Activated CD4-positive, alpha-beta T cell treated with anti-CD3 and anti-CD28 coated beads, Interleukin-2, amount 10 ng/mL, durations not matched to agents 24 days and 14 days (primary cell): Measurements from ENCODE around the gene NLK. TPM values are rescaled to one million over a fixed set of nuclear protein-coding genes. Genes with fewer than 3 reads are reported as not detected.
"Not testable (repeated sequence)": the region's sequence is repeated elsewhere in the genome, so short reads cannot be mapped to it uniquely, and the experiment has no call there.

Experiments
- DNase-seq: peaks from one replicate; pipeline ENCODE4 v3.0.0; 2022
- H3K27ac Mint-ChIP-seq: one replicate; pipeline ENCODE4 v1.8.0; 2022; ENCODE audit warnings: mild to moderate bottlenecking, mixed read lengths
- H3K27me3 Mint-ChIP-seq: one replicate; pipeline ENCODE4 v1.8.0; 2022; ENCODE audit warnings: mixed read lengths
- H3K36me3 Mint-ChIP-seq: one replicate; pipeline ENCODE4 v1.8.0; 2022; ENCODE audit warnings: low read depth, mild to moderate bottlenecking, mixed read lengths
- H3K4me1 Mint-ChIP-seq: one replicate; pipeline ENCODE4 v1.8.0; 2021; ENCODE audit warnings: mixed read lengths
- H3K4me3 Mint-ChIP-seq: one replicate; pipeline ENCODE4 v1.8.0; 2022; ENCODE audit warnings: mild to moderate bottlenecking, moderate library complexity, mixed read lengths
- H3K9me3 Mint-ChIP-seq: one replicate; pipeline ENCODE4 v1.8.0; 2021; ENCODE audit warnings: mixed read lengths
- intact Hi-C: fragments of 100-400 bp; cut with micrococcal nuclease; formaldehyde crosslinking; loops from one replicate; pipeline ENCODE4 v1.15.1; 2023
- total RNA-seq: library from RNA; stranded (reverse); gene quantifications from 2 replicates; pipeline ENCODE4 v1.2.3, GENCODE V29; 2022

The NLK gene
- 11.4 and 12.0 TPM in 2 replicates for total RNA-seq

DNA sequence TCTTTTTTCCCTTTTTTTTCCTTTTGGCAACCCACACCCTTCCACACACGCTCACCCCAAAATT is at the start of gene NLK:
TSS of gene NLK (plus strand) at position 21 of the 64 bp plus-strand sequence. CDS start 197 bp downstream, outside the sequence.
- no peak for DNase-seq
- H3K9me3 Mint-ChIP-seq: no peaks in the 10 kb centered on the region

DNA sequence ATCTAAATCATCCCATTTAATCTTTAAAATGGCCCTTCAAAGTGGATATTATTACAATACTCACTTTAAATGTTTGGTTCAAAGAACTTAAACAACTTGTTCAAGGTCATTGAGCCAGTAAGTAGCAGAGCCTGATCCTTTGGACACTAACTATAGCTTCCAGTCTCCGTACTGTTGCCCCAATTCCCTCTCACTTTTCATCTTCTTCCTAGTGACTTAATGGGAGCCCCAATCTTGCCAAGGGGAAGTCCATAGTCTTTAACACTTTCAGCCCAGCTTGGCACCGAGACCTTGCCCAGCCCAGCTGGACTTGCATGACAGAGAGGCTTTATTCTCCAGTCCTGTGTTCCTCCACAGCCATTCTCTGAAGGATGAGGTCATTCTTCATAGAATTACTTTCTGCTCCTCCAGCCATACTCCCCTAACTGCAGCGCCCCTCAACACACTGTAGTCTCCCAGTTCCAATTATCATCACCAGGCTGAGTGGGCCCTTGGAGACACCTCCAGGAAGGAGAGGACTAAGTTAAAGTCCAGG is 49.2 kb upstream of the NLK start:
- intact Hi-C loops: no loop called here
- Mint-ChIP-seq H3K9me3 (no peaks in the 10 kb centered on the region), H3K27me3 (peaks cover 12% of the 10 kb centered on the region), H3K4me1 (no peaks in the 10 kb centered on the region), H3K4me3 (no peak overlapping the region), H3K27ac (no peak overlapping the region), H3K36me3 (no peaks in the 10 kb centered on the region)
- no peak for DNase-seq

More for the DNA sequence above, at the start of gene NLK:
- intact Hi-C loops: loop anchor here (5.0 to 10.0 kb wide), 3 partner anchors 150 to 568 kb away; partner anchors contain the start of gene LYRM9
- peaks cover 17% of the 10 kb centered on the region for H3K36me3 Mint-ChIP-seq
- H3K4me3 Mint-ChIP-seq: peak within 1 kb of the TSS; percentile 88
- peaks cover 7% of the 10 kb centered on the region for H3K27me3 Mint-ChIP-seq
- H3K27ac Mint-ChIP-seq: peak within 1 kb of the TSS; percentile 87
- peaks cover 56% of the 10 kb centered on the region for H3K4me1 Mint-ChIP-seq

DNA sequence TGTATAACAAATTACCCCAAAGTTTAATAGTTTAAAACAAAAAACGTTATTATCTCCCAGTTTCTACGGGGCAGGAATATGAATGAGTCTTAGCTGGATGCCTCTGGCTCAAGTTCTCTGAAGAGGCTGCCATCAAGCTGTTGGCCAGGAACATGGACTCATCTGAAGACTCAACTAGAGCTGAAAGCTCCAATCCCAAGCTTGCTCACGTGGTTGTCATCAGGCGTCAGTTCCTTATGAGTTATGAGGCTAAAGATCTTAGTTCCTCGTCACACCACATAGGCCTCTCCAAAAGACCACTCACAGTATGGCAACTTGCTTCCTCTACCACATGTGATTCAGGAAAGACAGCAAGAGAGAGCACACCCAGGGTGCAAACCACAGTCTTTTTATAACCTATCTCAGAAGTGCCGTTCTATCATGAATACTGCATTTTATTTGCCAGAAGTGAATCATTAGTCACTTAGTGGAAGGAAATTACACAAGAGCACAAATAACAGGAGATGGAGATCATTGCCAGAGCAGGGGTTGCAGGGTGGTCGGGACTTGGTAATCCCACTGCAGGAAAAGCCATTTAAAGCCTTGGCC is 48.7 kb upstream of the NLK start:
- no peak for DNase-seq
- intact Hi-C loops: no loop called here
- Mint-ChIP-seq H3K27me3 (peaks cover 15% of the 10 kb centered on the region), H3K9me3 (no peaks in the 10 kb centered on the region), H3K36me3 (no peaks in the 10 kb centered on the region), H3K4me1 (no peaks in the 10 kb centered on the region), H3K4me3 (no peak overlapping the region), H3K27ac (no peak overlapping the region)

- H3K4me1 Mint-ChIP-seq: no peaks in the 10 kb centered on the region
- intact Hi-C loops: no loop called here
- H3K36me3 Mint-ChIP-seq: no peaks in the 10 kb centered on the region
- no peak for DNase-seq
- H3K9me3 Mint-ChIP-seq: no peaks in the 10 kb centered on the region
- H3K4me3 Mint-ChIP-seq: no peak overlapping the region
- peaks cover 17% of the 10 kb centered on the region for H3K27me3 Mint-ChIP-seq
- no peak overlapping the region for H3K27ac Mint-ChIP-seq
Observed at GRCh38 chr17:27994586-27994985, 47.9 kb upstream of the NLK start.

- intact Hi-C loops: no loop called here
- Mint-ChIP-seq H3K4me1 (no peaks in the 10 kb centered on the region), H3K27me3 (peaks cover 19% of the 10 kb centered on the region), H3K9me3 (no peaks in the 10 kb centered on the region), H3K27ac (no peak overlapping the region), H3K4me3 (no peak overlapping the region), H3K36me3 (no peaks in the 10 kb centered on the region)
- DNase-seq: no peak
Observed at GRCh38 chr17:27995554-27995953, 46.9 kb upstream of the NLK start.

DNA sequence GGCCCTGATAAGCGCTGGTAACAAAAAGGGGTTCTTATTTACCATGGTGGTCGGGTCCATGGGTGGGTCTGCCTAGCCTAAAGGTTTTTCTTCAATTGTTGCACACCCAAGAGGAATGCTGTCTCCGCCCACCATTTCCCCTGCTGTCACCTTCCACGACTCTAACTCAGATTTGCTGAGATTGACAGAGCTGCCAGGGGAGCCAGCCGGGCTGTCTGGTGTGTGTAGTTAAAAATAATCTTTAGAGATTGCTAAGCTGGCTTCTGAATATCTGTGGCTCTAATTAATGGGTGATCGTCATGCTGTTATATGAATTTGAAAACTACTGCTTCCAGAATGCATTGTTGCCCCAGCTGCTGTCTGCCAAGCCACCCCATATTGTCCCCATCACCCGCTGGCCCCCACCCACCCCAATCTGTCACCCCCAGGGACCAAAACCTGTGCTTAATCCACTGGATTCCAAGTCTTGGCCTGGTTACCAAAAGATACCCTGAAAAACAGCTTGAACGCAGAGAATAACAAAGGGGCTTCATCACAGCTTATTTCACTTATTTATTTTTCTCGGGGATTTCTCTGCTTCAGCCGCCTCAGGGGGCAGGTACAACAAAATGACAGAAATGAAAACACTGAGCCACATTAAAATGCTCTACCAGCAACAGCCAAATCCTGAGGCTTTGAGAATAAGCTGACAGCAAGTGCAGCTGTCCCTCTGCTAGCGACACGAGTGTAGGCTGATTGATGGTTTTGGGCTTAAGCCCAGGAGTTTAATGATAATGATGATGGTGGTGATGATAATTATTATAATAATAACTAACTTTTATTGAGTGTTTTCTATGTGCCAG is 46.1 kb upstream of the NLK start:
- DNase-seq: no peak
- Mint-ChIP-seq H3K27ac (no peak overlapping the region), H3K4me3 (no peak overlapping the region), H3K27me3 (peaks cover 20% of the 10 kb centered on the region), H3K4me1 (no peaks in the 10 kb centered on the region), H3K9me3 (no peaks in the 10 kb centered on the region), H3K36me3 (no peaks in the 10 kb centered on the region)
- intact Hi-C loops: no loop called here

DNA sequence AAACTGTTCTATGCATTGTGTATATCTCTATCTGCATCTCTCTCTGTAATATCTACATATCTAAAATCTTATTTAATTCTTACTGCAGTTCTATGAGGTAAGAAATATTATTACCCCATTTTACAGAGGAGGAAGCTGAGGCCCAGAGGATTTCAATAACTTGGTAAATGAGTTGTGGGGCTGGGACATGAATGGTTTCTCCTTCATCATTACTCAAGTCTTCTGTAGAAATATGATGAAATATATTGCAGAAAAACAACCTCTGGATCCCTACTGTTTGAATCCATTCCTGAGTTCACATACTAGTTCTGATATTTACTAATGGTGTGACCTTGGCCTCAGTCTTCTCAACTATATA is 45.5 kb upstream of the NLK start:
- H3K36me3 Mint-ChIP-seq: no peaks in the 10 kb centered on the region
- intact Hi-C loops: no loop called here
- no peak overlapping the region for H3K4me3 Mint-ChIP-seq
- H3K27me3 Mint-ChIP-seq: peaks cover 20% of the 10 kb centered on the region
- H3K4me1 Mint-ChIP-seq: no peaks in the 10 kb centered on the region
- no peak overlapping the region for H3K27ac Mint-ChIP-seq
- no peaks in the 10 kb centered on the region for H3K9me3 Mint-ChIP-seq
- no peak for DNase-seq

DNA sequence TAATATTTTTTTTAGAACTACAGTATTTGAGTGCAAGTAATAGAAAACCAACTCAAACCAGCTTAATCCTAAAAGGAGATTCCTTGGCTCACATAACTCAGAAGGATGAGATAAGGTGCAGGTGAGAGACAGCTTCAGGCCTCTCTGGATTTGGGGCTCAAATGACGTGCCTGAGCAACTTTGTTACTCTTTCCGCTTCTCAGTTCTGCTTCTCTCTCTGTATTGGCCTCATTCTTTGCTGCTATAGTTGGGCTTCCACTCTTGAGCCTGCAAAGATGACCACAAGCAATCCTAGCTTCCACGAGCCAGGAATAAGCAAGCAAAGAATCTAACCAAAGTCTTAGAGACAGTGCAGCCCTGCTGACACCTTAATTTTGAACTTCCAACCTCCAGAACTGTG is 45.0 kb upstream of the NLK start:
- H3K9me3 Mint-ChIP-seq: no peaks in the 10 kb centered on the region
- intact Hi-C loops: no loop called here
- no peaks in the 10 kb centered on the region for H3K36me3 Mint-ChIP-seq
- H3K4me3 Mint-ChIP-seq: no peak overlapping the region
- no peak overlapping the region for H3K27ac Mint-ChIP-seq
- H3K27me3 Mint-ChIP-seq: peaks cover 20% of the 10 kb centered on the region
- H3K4me1 Mint-ChIP-seq: no peaks in the 10 kb centered on the region
- DNase-seq: no peak

GRCh38 chr17:28001149-28001548 is 41.3 kb upstream of the NLK start:
- intact Hi-C loops: loop anchor here (10.0 kb wide), 1 partner anchor 94 kb away; no protein-coding TSS in a partner anchor
- Mint-ChIP-seq H3K9me3 (no peaks in the 10 kb centered on the region), H3K27ac (no peak overlapping the region), H3K4me1 (peaks cover 2% of the 10 kb centered on the region), H3K4me3 (no peak overlapping the region), H3K36me3 (no peaks in the 10 kb centered on the region), H3K27me3 (peaks cover 11% of the 10 kb centered on the region)
- DNase-seq: no peak

- Mint-ChIP-seq H3K9me3 (no peaks in the 10 kb centered on the region), H3K4me1 (peaks cover 2% of the 10 kb centered on the region)
- DNase-seq: peak; percentile 69
Observed at GRCh38 chr17:28004344-28004743, 38.1 kb upstream of the NLK start.

GRCh38 chr17:28007925-28008324 is 34.6 kb upstream of the NLK start:
- not testable (repeated sequence) for H3K27ac Mint-ChIP-seq, H3K9me3 Mint-ChIP-seq, H3K4me1 Mint-ChIP-seq, DNase-seq, H3K4me3 Mint-ChIP-seq, H3K36me3 Mint-ChIP-seq
- intact Hi-C loops: loop anchor here (10.0 kb wide), 1 partner anchor 87 kb away; no protein-coding TSS in a partner anchor
- peaks cover 14% of the 10 kb centered on the region for H3K27me3 Mint-ChIP-seq

More at GRCh38 chr17:28004344-28004743, 38.1 kb upstream of the NLK start:
- H3K27me3 Mint-ChIP-seq: peaks cover 7% of the 10 kb centered on the region
- H3K27ac Mint-ChIP-seq: no peak overlapping the region
- intact Hi-C loops: loop anchor here (10.0 kb wide), 1 partner anchor 90 kb away; no protein-coding TSS in a partner anchor
- H3K4me3 Mint-ChIP-seq: no peak overlapping the region
- H3K36me3 Mint-ChIP-seq: no peaks in the 10 kb centered on the region

DNA sequence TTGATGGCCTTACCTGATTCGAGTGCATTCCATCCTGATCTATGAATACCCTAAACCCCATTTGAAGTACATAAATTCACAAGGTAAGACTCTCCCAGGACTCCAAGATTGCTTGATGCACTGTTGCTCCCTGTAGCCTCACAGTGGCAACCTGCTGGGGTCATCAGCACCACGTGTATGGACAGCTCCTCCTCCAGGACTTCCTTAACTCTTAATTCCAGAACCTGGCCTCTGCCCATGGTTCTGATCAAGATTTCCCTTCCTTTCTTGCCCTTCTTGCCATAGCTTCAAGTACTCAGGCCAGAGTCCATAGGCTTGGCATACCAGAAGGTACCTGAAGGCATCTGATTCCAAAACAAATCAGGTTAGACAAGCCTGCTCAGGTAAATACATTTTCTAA is 34.0 kb upstream of the NLK start:
- Mint-ChIP-seq H3K27ac (no peak overlapping the region), H3K9me3 (no peaks in the 10 kb centered on the region), H3K36me3 (no peaks in the 10 kb centered on the region), H3K4me3 (no peak overlapping the region), H3K4me1 (peaks cover 2% of the 10 kb centered on the region), H3K27me3 (peaks cover 18% of the 10 kb centered on the region)
- intact Hi-C loops: loop anchor here (10.0 kb wide), 1 partner anchor 86 kb away; no protein-coding TSS in a partner anchor
- no peak for DNase-seq

DNA sequence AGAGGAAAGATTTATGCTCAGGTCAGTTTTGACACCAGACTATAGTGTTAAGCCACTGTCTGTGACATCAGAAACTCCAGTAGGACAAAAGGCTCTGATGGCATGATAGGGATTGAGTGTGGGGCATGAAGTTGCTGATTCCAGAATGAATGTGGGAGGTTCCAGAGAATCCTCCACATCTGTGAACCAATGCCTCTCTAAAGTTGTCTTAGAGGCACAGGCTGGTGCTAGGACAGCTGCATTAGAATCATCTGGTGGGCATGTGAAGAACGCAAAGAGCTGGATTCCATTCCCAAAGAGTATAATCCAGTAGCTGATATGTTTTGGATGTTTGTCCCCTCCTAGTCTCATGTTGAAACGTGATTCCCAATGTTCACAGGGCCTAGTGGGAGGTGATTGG is 32.1 kb upstream of the NLK start:
- H3K4me1 Mint-ChIP-seq: no peaks in the 10 kb centered on the region
- H3K9me3 Mint-ChIP-seq: no peaks in the 10 kb centered on the region
- DNase-seq: no peak
- H3K27ac Mint-ChIP-seq: no peak overlapping the region
- peaks cover 22% of the 10 kb centered on the region for H3K27me3 Mint-ChIP-seq
- no peak overlapping the region for H3K4me3 Mint-ChIP-seq
- no peaks in the 10 kb centered on the region for H3K36me3 Mint-ChIP-seq
- intact Hi-C loops: no loop called here

DNA sequence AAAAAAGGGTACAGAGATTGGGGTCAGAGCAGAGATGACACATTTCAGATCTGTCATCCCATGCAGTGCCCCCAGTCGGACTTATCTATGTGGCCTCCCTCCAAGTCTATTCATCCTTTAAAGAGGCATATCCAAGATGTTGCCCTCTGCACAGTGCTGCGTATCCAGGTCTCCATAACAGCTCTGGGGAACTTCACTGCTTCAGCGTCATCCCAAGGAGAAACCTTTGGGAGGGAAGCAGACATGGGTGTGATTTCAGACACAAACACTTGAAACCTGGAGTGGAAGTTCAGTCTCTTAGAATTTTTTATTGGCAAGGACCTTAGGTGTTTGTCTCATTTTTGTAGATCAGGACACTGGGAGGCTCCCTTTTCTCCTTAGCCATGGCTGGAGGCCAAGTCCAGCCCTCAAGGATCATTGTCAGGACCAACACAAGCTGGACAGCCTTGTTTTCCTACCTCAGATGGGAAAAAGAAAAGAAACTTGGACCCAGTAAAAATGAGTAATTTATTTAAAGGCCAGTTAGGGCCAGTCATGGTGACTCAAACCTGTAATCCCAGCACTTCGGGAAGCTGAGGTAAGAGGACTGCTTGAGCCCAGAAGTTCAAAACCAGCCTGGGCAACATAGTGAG is 23.9 kb upstream of the NLK start:
- Mint-ChIP-seq H3K27me3 (peaks cover 19% of the 10 kb centered on the region), H3K4me1 (no peaks in the 10 kb centered on the region), H3K27ac (no peak overlapping the region), H3K4me3 (no peak overlapping the region), H3K36me3 (no peaks in the 10 kb centered on the region), H3K9me3 (no peaks in the 10 kb centered on the region)
- DNase-seq: no peak
- intact Hi-C loops: no loop called here
